ENCODE data around the gene SLC27A1. TPM values are rescaled to one million over a fixed set of nuclear protein-coding genes. Genes with fewer than 3 reads are reported as not detected.
A peak's percentile ranks its signal among the peaks of the same experiment; 100 is the strongest.

The SLC27A1 gene
- total and polyA plus RNA-seq, 9 of the 15 experiments (the other 6 are each of a cell fraction or from before 2014, with no cell fraction given) = 0.06 to 3.0 (median 1.1) TPM

DNA sequence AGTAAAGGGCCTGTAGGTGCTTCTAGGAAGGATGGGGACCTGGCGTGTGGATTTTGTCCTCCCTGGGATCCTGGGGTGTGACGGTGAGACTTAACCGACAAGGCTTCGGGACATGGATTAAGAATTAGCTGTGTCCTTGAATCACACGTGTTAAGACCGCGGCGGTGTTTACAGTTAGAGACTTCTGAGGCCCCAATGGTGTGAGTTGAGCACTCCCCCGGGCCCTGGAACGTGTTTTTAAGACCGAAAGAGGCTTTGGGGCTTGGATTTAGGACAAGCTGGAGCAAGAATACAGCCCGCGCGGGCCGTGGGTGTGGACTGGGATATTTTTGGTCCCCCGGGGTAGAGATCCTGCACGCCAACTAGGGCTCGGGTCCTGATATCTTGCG, 1.2 kb upstream of the SLC27A1 start (continued):
- TF ChIP-seq, protein P1, sequence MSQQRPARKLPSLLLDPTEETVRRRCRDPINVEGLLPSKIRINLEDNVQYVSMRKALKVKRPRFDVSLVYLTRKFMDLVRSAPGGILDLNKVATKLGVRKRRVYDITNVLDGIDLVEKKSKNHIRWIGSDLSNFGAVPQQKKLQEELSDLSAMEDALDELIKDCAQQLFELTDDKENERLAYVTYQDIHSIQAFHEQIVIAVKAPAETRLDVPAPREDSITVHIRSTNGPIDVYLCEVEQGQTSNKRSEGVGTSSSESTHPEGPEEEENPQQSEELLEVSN (IDR thresholded peaks at IDR 0.05; ENCODE audit: borderline replicate concordance in 1 of 2, extremely low read depth in 1 of 2, insufficient read depth in 1 of 2, insufficient read length in 1 of 2, low read depth in 1 of 2, low read length in 1 of 2, poor library complexity in 1 of 2, severe bottlenecking in 1 of 2) = peak in 1 of 2 experiments; percentile 13
- no peak for TF ChIP-seq SRSF3 (IDR thresholded peaks at IDR 0.05; ENCODE audit: insufficient read depth, low read length)
- TF ChIP-seq, protein P2, sequence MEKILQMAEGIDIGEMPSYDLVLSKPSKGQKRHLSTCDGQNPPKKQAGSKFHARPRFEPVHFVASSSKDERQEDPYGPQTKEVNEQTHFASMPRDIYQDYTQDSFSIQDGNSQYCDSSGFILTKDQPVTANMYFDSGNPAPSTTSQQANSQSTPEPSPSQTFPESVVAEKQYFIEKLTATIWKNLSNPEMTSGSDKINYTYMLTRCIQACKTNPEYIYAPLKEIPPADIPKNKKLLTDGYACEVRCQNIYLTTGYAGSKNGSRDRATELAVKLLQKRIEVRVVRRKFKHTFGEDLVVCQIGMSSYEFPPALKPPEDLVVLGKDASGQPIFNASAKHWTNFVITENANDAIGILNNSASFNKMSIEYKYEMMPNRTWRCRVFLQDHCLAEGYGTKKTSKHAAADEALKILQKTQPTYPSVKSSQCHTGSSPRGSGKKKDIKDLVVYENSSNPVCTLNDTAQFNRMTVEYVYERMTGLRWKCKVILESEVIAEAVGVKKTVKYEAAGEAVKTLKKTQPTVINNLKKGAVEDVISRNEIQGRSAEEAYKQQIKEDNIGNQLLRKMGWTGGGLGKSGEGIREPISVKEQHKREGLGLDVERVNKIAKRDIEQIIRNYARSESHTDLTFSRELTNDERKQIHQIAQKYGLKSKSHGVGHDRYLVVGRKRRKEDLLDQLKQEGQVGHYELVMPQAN (IDR thresholded peaks at IDR 0.05; ENCODE audit: borderline replicate concordance) = peak; percentile 96
- peak; percentile 56; the same call in 1 of the 2 replicates for TF ChIP-seq MGA (IDR thresholded peaks at IDR 0.05)
- TF ChIP-seq, protein P3, sequence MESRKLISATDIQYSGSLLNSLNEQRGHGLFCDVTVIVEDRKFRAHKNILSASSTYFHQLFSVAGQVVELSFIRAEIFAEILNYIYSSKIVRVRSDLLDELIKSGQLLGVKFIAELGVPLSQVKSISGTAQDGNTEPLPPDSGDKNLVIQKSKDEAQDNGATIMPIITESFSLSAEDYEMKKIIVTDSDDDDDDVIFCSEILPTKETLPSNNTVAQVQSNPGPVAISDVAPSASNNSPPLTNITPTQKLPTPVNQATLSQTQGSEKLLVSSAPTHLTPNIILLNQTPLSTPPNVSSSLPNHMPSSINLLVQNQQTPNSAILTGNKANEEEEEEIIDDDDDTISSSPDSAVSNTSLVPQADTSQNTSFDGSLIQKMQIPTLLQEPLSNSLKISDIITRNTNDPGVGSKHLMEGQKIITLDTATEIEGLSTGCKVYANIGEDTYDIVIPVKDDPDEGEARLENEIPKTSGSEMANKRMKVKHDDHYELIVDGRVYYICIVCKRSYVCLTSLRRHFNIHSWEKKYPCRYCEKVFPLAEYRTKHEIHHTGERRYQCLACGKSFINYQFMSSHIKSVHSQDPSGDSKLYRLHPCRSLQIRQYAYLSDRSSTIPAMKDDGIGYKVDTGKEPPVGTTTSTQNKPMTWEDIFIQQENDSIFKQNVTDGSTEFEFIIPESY (CRISPR knock-in tag; IDR thresholded peaks at IDR 0.05) = 0 out of 2 replicates have a peak, but pooled peaks have one; percentile 9
